MG63 (cell line): ENCODE measurements around the gene SSX1. TPM values are rescaled to one million over a fixed set of nuclear protein-coding genes. Genes with fewer than 3 reads are reported as not detected.
"Not testable (repeated sequence)": the region's sequence is repeated elsewhere in the genome, so short reads cannot be mapped to it uniquely, and the experiment has no call there.

Experiments used
- DNase-seq: peaks from one replicate; pipeline ENCODE4 v3.0.0-alpha.2; 2020
- H3K27me3 ChIP-seq: fragments of 250-450 bp; sonication (Bioruptor Pico); 2 replicates; pipeline ENCODE4 v1.5.1; 2020; ENCODE audit warnings: mild to moderate bottlenecking, moderate library complexity
- H3K36me3 ChIP-seq: fragments of 250-450 bp; sonication (Bioruptor Pico); 2 replicates; pipeline ENCODE4 v1.5.1; 2020; ENCODE audit warnings: mild to moderate bottlenecking, moderate library complexity
- H3K4me3 ChIP-seq: fragments of 250-450 bp; sonication (Bioruptor Pico); 2 replicates; pipeline ENCODE4 v1.5.1; 2020; ENCODE audit warnings: mild to moderate bottlenecking, moderate library complexity
- H3K9me3 ChIP-seq: fragments of 250-450 bp; sonication (Bioruptor Pico); 2 replicates; pipeline ENCODE4 v1.5.1; 2020; ENCODE audit warnings: mild to moderate bottlenecking, moderate library complexity
- total RNA-seq: library from RNA; depleted of rRNA; stranded (reverse); fragments of >200 nt; shearing (Covaris generic); gene quantifications from 2 replicates; pipeline ENCODE4 v1.2.3, GENCODE V29; 2014; ENCODE audit warnings: low replicate concordance; rRNA removed

Gene SSX1
- total RNA-seq: not detected in 2 replicates

GRCh38 chrX:48255062-48255796 is at the start of gene SSX1:
SSX1 (plus strand) TSS chrX:48255392; CDS start chrX:48257242, 1,850 bp downstream.
- not testable (repeated sequence) for DNase-seq, H3K27me3 ChIP-seq, H3K36me3 ChIP-seq, H3K4me3 ChIP-seq, H3K9me3 ChIP-seq

- not testable (repeated sequence) for H3K27me3 ChIP-seq, DNase-seq, H3K36me3 ChIP-seq, H3K9me3 ChIP-seq, H3K4me3 ChIP-seq
Measured at GRCh38 chrX:48214341-48214740, 40.9 kb upstream of the SSX1 start.

- not testable (repeated sequence) for H3K4me3 ChIP-seq, DNase-seq, H3K36me3 ChIP-seq, H3K27me3 ChIP-seq, H3K9me3 ChIP-seq
Measured at GRCh38 chrX:48224196-48224595, 31.0 kb upstream of the SSX1 start.

- H3K4me3 ChIP-seq, H3K9me3 ChIP-seq, H3K36me3 ChIP-seq, H3K27me3 ChIP-seq, DNase-seq: not testable (repeated sequence)
Measured at GRCh38 chrX:48252945-48253344, 2.2 kb upstream of the SSX1 start.

- not testable (repeated sequence) for H3K4me3 ChIP-seq, H3K9me3 ChIP-seq, DNase-seq, H3K36me3 ChIP-seq, H3K27me3 ChIP-seq
Measured at GRCh38 chrX:48274365-48274764, 19.2 kb downstream of the SSX1 start.

- no peak for DNase-seq
- no peak overlapping the region for H3K4me3 ChIP-seq
- no peaks in the 10 kb centered on the region for H3K36me3 ChIP-seq
- H3K9me3 ChIP-seq: no peaks in the 10 kb centered on the region
- no peaks in the 10 kb centered on the region for H3K27me3 ChIP-seq
Measured at GRCh38 chrX:48278958-48279357, 23.8 kb downstream of the SSX1 start.

- H3K27me3 ChIP-seq, DNase-seq, H3K9me3 ChIP-seq, H3K4me3 ChIP-seq, H3K36me3 ChIP-seq: not testable (repeated sequence)
Measured at GRCh38 chrX:48280729-48281128, 25.5 kb downstream of the SSX1 start.

GRCh38 chrX:48306175-48306574 is 51.0 kb downstream of the SSX1 start:
- Histone ChIP-seq H3K4me3 (no peak overlapping the region), H3K27me3 (no peaks in the 10 kb centered on the region), H3K9me3 (no peaks in the 10 kb centered on the region), H3K36me3 (no peaks in the 10 kb centered on the region)
- DNase-seq: no peak

GRCh38 chrX:48313996-48314395 is 58.8 kb downstream of the SSX1 start:
- H3K27me3 ChIP-seq, H3K4me3 ChIP-seq, H3K9me3 ChIP-seq, H3K36me3 ChIP-seq, DNase-seq: not testable (repeated sequence)

Other genes with a start within 250 kb of the SSX1 start
- gene SPACA5, start 248.4 kb upstream of the SSX1 start, total RNA-seq: not detected in 2 replicates
- gene ZNF630, start 183.8 kb upstream of the SSX1 start, total RNA-seq: not detected in 2 replicates
- gene SPACA5B, start 124.8 kb upstream of the SSX1 start, total RNA-seq: not detected in 2 replicates
- not detected in 2 replicates for gene SSX5, start 58.6 kb upstream of the SSX1 start, total RNA-seq
- not detected in 2 replicates for gene SSX3, start 101.3 kb downstream of the SSX1 start, total RNA-seq
- not detected in 2 replicates for gene SSX4, start 128.1 kb downstream of the SSX1 start, total RNA-seq
- not detected in 2 replicates for gene SSX4B, start 156.6 kb downstream of the SSX1 start, total RNA-seq
- gene SLC38A5, start 214.9 kb downstream of the SSX1 start, total RNA-seq: 0.79 and 2.0 TPM in 2 replicates
- gene FTSJ1, start 220.8 kb downstream of the SSX1 start, total RNA-seq: 55.3 and 76.6 TPM in 2 replicates